ENCODE measurements around the gene CALML5.

The CALML5 gene

DNA sequence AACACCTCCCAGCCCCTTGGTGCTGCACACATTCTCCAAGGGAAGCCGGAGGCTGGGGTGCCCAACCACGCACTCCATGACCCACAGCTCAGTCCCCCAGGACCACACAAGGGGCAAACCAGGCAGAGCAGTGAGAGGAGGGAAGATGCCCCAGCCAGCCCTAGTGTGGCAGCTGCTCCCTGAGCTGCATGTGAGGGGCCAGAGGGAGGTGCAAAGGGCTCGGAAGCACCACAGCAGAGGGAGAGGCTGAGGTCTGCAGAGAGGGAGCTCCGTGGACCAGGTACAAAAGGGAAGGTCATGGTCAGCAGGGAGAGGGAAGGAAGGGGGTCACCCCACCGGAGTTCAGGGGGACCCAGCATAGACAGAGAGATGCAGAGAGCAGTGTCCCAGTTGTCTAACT is 1.5 kb upstream of the CALML5 start:
- DNase-seq (ENCODE audit: low spot score): no peak

DNA sequence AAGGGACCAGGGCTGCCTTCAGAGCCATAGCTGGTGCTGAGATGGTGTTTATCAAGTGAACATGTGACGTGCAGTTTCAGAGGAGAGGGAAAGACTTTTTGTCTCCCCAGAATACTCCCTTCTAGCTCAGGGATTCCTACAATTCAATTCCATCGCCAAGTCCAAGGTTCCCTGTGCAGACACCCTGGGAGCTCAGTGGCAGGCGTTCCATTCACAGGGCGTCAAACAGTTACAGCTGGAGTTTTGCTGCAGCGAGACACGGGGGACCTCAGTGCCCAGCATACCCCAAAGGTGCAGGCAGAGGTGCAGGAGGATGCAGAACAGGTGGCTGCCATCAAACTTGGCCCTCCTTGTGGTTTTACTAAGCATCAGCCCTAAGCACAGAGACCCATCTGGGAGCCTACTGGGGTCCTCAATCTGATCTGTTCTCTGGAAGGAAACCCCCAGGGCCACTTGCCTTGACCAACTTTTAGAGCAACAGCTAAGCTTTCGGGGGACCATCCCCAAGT is 846 bp upstream of the CALML5 start:
- no peak for DNase-seq (ENCODE audit: low spot score)

DNA sequence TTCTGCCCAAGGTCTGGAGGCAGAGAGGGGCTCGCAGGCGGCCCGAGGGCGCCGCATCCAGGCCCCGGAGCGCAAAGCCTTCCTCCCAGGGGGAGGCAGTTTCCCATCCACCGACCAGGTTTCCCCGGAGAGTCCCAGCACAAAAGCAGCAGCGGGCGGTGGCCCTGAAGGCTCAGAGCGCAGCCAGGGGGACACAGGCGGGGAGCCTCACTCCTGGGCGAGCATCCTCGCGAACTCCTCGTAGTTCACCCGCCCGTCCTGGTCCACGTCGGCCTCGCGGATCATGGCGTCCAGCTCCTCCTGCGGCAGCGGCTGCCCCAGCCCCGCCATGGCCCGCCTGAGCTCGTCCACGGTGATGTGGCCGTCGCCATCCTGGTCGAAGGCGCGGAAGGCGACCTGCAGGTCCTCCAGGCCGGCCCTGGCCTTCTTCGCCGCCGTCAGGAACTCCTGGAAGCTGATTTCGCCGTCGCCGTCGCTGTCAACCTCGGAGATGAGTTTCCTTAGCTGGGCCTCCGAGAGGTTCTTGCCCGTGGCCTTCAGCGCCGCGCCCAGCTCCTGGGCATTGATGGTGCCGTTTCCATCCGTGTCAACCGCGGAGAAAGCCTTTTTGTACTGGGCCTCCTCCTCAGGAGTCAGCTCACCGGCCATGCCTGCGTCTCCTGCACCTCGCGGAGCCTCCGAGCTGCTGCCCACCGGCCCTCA is 428 bp downstream of the CALML5 start:
- DNase-seq (ENCODE audit: low spot score): no peak

DNA sequence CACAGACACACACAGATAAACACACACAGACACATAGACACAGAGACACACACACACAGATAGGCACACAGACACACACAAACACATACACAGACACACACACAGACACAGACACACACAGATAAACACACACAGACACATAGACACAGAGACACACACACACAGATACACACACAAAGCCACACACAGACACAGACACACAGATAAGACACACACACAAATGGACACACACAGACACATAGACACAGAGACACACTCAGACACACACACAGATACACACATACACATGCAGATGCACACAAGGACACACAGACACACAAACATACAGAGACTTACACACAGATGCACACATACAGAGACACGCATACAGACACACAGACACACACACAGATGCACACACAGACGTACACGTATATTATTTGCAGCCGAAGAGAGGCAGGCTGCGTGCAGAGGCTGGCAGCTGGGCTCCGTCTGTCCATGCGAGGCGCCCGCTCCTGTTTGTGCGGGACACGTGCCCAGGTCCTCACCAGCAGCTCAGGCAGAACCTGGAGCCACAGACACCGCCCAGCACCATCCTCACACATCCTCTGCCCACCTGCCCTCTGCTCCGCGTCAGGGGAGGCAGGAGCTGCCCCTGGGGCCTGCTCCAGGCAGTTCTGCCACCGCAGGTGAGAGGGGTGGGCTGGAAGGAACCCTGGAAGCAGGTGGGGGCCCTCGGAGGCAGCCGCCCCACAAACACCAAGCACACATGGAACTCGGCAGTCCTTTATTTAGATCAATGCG is 1.2 kb downstream of the CALML5 start:
- no peak for DNase-seq (ENCODE audit: low spot score)

DNA sequence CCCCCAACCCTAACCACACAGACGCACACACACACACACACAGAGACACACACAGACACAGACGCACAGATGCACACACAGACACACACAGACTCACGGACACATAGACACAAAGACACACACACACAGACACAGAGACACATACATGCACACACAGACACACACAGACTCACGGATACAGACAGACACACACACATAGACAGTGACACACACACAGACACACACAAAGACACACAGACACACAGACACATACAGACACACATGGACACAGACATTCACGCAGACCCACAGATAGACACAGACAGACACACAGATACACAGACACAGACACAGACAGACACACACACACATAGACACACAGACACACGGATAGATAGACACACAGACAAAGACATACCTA is 2.1 kb downstream of the CALML5 start:
- no peak for DNase-seq (ENCODE audit: low spot score)

DNA sequence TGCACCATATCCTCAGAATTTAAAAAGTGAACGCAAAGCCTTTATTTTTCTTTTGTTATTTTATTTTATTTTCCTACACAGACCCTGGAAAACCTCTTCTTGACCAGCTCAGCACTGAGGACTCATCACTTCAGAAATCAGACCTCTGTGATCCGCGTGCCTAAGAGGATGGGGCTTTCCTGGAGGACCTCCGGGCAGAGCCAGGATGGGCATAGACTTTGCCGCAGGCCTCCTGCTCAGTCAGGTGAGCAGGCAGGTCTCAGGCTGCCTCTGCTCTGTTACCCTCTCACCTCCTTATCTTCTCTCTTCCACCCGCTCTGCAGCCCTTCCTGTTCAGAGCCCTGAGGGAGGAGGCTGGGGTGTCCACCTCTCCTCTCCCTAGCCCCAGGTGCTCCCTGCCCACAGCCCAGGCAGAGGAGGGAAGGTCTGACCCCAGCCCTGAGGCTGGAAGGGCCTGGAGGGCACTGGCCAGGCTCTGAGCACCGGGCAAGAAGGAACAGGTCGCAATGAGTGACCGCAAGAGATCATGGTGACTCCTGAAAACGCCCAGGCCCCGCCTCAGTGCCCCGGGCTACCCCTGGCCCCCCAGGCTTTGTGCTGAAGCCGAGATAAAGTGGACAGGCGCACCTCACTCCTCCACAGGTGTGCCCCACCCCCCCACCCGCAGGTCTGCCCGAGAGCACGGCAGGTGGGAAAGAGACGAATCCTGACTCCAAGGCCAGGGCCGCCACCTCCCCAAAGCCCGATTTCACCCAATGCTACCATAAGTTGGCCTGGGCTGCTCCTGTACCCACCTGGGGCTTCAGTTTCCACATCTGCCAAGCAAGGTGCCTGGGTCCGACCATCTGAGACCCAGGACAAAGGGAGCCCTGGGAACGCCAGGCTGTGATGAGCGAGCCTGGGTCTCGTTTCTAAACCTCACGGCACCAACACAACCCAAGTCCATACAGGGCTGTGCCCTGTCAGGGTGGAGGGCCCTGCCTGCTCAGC is 2.8 kb downstream of the CALML5 start:
- no peak for DNase-seq (ENCODE audit: low spot score)

DNA sequence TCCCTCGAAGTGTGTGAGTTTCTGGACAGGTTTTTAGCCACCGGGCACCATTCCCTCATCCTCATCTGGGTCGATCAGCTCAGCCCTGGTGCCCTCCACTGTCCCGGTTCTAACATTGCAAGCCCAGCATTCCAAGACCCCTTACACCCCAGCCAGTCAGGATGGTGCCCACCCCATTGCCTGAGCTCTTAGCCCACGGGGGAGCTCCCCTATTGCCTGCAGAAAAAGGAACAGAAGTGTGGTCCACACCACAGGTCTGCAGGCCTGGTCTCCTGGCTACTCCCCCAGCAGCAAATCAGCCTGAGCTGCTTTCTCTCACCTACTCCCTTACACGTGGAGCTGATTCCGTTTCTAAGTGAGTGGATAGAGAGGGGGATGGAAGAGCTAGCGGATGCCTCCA is 4.8 kb downstream of the CALML5 start:
- DNase-seq (ENCODE audit: low spot score): no peak

DNA sequence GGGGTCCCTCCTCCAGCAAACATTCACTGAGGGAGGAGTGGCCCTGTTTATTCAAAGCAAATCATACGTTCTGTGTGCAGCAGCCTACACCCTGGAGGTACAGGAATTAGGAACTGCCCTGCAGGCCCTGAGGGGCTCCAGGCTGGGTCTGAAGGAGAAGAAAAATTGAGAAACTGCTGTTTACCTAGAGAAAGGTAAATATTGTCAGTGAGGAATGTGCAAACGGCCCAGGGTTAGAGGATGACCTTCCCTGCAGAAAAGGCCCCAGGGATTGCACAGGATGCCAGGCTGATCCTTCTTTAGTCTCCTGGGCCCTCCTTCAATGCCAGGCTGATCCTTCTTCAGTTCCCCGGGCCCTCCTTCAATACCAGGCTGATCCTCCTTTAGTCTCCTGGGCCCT is 5.7 kb downstream of the CALML5 start:
- peak; percentile 95 for DNase-seq (ENCODE audit: low spot score)

DNA sequence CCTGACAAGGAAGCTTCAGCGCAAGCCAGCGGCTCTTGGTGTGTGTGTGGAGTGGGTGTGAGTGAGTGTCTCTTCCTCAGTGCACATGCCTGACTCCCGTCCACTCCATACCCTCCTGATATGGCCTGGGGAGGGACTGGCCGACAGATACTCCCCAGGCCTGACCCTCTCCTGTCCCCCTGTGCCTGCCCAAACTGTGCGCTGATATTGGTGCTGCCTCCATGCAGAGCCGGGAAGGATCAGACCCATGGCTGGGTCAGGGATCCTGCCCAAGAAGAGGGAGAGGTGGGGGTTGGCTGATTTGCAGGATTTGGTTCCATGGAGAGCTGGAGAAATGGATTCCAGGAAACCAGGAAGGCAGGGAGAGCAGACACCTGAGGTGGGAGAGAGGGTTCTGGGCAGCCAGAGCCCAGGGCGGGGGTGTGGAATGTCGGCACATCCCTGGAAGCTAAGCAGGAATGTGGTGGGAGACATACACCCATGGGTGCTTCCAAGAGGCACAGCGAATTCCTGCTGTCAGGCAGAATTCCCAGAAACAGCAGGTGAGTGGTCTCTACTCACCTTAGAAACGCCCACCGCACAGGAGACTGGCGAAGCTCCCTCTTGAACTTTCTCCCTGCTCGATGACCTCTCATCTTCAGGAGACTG is 6.3 kb downstream of the CALML5 start:
- no peak for DNase-seq (ENCODE audit: low spot score)

DNA sequence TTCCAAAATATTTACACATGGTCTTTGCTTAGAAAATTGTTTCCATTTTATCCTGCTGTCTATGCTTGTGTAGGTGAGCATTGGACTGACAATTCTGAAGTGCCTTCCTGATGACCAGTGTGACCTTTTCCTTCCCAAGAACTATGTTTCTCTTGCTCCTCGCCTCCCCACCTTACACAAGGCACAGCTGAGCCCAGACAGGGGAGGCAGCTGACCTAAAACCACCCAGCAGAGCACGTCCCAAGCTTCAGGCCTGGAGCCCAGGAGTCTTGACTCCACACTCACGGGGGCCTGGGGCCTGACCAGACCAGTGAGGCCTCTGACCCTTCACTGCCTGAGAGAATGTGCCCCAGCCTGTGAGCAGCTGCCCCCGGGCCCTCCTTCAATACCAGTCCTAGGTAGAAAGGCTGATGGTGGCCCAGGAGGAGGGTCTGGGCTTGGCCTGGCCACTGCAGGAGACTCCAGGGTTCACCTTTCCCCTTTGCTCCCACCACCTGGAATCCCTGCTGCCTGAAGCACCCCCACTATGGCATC is 7.0 kb downstream of the CALML5 start:
- DNase-seq (ENCODE audit: low spot score): no peak

DNA sequence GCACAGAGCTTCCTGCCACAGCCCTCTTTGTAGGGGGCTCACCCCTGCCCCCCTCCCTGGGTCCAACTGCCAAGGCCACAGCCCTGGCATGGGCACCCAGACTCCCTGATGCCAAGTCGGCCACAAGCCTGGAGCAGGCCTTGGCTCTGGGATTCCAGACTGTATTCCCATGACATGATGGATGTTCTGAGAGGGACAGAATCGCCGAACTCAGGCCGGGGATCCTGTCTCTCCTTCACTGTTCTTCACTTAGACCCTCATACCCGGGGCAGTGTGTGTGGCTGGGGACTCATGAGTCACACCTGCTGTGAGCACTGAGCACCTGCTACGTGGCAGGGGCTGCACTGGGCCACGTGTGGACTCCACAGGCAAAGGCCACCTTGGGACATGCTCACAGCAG is 7.9 kb downstream of the CALML5 start:
- no peak for DNase-seq (ENCODE audit: low spot score)

DNA sequence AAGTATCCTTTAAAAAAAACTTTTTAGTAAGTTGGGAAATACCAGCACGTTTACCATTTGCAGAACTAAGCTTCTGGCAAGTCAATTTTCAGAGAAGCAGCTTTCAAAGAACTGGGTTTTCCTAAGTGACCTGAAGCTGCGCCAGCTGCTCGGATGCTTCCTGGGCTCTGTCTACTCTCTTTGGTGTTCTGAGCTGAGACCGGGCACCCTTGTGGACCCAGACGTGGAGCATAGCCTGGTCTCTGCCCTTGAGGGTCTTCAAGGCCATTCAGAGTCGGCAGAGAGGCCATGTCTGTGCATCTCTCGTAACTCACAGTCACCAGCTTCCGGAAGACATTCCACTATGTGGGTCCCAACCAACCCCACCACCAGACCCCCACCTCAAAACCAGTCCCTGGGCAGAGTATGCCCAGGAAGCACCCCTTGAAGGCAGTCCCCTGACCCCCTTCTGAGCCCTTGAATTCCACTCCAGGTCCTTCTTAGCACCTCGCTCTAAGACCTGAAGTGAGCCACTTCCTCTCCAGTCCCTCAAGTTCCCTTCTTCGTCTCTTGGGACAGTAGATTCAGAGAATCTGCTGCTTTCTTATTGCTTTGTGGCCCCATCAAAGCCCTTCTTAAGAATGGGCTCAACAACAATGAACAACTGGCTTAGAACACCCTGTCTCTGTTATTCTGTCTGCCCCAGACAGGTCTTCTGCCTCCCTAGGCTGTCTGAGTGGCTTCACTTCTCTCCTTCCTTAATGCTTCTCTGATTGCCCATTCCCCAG is 8.5 kb downstream of the CALML5 start:
- no peak for DNase-seq (ENCODE audit: low spot score)

DNA sequence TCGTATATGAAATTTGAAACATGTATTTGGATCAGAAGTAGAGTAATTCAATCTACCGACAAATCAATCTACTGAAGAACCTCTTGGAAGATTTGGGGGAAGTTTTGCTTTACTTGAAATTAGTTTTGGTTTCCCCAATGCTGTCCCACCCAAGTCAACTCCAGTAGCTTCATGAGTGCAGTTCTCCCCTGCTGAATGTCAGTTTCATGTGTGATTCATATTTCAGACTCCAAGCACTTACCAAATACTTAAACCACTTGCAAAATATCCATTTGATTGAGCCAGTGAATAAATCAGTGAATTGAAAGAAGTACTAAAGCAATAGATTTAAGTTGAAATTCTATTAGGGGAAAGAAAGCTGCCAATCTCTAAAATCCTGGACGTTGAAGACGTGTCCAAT is 9.3 kb downstream of the CALML5 start:
- DNase-seq (ENCODE audit: low spot score): no peak

DNA sequence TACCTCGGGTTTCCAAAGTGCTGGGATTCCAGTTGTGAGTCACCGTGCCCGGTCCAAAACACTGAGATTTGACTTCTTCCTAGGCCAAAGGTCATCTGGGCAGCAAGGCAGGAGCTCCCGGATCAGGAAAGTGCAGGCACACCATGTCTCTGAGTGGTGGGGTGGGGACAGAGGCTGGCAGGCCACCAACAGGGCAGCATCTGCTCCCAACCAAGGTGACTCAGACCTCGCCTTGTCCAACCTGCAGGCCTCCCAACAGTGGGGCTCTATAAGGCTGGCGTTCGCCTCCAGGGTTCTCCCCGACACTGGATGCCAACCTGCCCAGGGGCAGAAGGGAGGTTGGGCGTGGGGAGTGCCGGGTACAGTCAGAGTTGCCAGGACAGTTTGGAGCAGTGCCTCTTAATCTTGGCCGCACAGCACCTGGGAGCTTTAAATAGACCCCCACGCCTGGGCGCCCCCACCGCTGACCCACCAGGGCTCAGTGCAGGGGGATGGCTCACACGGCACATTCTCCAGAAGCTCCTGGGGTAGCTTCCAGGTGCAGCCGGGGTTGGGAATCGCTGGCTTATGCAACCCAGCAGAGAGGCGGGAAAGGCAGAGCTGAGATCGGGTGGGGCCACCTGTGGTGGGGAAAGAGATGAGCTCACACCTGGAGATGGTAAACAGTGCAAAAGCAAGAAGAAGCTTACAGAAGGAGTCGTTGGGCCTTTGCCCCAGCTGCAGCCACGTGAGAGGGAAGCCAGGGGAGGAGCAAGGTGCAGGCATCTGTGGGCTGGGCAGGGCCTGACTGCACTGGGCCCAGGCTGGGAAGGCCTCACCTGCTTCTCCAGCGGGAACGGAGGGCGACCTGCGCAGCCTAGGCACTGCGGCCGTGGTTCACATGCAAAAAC is 10.9 kb downstream of the CALML5 start:
- peak; percentile 40 for DNase-seq (ENCODE audit: low spot score)

DNA sequence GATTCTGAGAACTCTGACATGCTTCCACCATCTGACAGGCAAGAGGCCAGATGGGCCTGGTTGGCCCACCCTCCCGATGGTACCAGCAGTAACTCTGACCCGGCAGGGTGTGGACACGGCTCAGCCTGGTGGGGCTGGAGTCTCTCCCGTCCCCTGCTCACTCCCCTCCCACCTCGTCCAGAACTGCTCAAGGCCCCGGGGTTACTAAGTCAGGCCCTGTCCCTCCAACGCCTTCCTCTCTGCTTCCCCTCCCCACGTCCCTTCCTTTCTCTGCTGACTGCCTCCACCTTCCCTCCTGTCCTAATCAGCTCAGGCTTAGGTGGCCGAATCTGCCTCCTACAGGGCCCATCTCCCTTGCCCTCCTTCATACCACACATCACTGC is 12.5 kb downstream of the CALML5 start:
- no peak for DNase-seq (ENCODE audit: low spot score)

DNA sequence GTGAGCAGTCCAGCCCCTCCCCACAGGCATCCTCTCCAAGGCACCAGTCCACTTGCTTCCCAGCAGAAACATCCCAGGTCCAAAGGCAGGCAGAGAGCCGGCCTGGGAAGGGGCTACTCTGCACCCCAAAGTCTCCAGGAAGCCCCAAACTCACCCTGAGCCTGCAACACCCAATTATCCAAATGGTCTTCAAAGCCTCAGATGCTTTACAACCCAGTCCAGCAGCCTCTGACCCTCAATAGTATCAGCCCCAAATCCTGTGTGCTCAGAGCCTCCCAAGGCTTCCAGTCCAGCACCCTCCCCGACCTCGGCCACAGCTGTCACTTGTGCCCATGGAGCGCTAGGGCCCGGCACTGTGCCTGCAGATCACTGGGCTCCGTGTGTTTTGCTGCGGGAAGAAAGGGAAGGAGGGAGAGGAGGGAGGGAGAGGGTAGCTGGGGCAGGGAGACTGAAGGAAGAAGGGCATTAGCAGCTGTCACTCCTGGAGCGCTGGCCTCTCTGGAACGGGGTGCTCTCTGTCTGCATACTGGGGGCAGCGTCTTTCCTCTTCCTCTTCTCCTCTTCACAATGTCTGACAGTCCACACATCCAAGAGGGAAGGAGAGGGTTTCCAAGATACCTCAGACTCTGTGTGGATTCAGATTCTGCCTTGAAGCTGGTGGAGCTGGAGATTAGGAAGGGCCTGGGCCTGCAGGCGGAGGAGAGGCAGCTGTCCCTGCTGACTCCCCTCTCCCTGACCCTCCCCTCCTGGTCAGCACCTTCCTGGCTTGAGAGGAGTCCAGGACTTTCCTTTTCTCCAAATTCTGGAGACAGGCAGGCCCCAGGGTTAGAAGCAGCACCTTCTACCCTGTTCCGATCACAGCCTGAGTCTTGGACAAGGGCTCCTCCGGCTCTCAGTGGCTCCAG is 13.2 kb downstream of the CALML5 start:
- DNase-seq (ENCODE audit: low spot score): no peak

DNA sequence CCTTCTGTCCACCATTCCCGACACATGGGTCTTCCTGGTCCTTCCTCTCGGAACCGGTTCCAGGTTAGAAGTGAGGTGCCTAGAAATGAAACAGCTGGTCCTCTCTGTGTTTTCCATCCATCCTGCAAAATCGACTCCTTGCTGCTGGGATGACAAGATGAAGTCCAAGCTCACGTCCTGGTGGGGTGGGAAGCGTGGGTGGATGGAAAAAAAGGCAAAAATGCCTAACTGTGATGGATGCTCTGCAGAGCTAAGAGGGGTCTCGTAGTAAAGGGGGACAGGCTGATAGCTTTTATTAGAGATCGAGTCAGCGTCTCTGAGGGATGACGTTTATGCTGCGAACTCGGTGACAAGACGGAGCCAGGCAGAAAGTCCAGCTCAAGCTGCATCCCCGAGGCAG is 14.1 kb downstream of the CALML5 start:
- DNase-seq (ENCODE audit: low spot score): no peak

DNA sequence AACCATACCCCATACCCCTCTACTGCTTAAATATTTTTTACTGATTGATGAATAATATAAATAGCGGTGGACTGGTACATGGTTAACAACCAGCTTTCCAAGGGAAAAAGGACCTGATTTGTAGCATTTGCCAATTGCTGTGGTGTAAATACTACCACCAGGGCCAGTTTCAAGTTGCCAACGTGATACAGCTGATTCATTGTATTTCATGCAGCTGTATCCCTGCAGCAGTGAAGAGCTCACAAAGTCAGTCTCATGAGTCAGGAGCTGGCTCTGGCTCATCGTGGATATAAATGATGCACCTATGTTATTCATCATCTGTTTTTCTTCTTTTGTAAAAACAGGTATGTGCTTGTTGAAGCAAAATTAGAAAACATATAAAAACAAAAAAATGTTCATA is 15.2 kb downstream of the CALML5 start:
- DNase-seq (ENCODE audit: low spot score): no peak

DNA sequence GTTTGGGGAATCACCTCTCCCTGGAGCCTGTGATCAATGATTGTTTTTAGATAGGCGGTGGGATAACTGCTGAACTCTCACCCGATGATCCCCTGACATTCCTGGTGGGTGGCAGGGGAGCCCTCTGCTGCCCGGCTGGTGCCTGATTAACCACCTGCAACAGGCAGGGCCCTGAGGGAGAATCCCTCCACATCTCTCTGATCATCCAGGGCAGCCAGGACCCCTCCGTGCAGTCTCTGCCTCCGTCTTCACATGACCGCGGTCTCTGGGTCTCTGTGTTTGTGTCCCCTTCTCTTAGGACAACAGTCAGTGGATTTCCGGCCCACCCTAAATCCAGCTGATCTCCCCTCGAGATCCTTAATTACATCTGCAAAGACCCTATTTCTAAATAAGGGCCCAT is 17.4 kb downstream of the CALML5 start:
- DNase-seq (ENCODE audit: low spot score): no peak
